HFF-Myc (cell line): ENCODE data around the gene SENP3.

Source experiments
- DNase-seq: peaks from one replicate; pipeline ENCODE4 v3.0.0-alpha.2; 2011; ENCODE audit warnings: low read depth; ENCODE audit errors: extremely low read depth
- H3K4me3 ChIP-seq: replicated peaks from 2 replicates; pipeline ENCODE4 v1.5.1; 2011; ENCODE audit warnings: low read depth, mild to moderate bottlenecking, control low read depth, low read length
- TF ChIP-seq, protein P1 (sequence below): IDR thresholded peaks from 2 replicates; pipeline ENCODE4 v1.5.1; 2012; ENCODE audit warnings: mild to moderate bottlenecking, low read depth, low read length, control low read depth; ENCODE audit errors: missing control alignments

SENP3 gene

DNA sequence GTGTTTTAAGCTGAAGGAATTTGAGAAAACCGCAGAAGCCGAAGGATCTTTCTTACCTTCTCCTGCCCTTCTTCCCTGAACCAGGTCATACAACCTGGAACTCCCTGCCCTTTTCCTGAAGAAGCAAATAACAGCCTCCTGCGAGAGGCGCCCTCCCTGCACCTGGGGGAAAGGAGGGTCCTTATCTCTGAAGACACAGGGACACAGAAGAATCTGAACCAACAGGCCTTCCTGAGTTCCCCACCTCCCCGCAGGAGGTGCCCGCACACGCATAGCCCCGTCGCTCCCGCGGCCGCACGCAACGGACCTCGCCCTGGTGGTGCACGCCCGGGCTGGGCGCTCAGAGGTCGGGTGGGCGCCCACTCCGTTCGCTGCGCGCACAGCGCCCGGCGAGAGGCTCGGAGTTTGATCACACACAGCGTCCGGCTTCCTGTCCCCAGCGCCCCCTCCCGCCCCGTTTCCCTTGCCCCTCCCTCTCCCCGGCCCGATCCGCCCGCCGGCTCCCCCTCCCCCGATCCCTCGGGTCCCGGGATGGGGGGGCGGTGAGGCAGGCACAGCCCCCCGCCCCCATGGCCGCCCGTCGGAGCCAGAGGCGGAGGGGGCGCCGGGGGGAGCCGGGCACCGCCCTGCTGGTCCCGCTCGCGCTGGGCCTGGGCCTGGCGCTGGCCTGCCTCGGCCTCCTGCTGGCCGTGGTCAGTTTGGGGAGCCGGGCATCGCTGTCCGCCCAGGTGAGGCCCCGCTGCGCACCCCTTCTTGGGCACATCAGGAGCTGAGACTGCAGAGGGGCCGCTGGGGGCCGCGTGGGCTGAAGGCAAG, 12.9 kb upstream of the SENP3 start, which contains the start of gene TNFSF12:
TSS of gene TNFSF12 (plus strand) at position 474 of the 816 bp plus-strand sequence. CDS start at position 570, 96 bp downstream.
- DNase-seq: no peak
- peak within 1 kb of the TSS; percentile 47 for H3K4me3 ChIP-seq
- TF ChIP-seq, protein P1, sequence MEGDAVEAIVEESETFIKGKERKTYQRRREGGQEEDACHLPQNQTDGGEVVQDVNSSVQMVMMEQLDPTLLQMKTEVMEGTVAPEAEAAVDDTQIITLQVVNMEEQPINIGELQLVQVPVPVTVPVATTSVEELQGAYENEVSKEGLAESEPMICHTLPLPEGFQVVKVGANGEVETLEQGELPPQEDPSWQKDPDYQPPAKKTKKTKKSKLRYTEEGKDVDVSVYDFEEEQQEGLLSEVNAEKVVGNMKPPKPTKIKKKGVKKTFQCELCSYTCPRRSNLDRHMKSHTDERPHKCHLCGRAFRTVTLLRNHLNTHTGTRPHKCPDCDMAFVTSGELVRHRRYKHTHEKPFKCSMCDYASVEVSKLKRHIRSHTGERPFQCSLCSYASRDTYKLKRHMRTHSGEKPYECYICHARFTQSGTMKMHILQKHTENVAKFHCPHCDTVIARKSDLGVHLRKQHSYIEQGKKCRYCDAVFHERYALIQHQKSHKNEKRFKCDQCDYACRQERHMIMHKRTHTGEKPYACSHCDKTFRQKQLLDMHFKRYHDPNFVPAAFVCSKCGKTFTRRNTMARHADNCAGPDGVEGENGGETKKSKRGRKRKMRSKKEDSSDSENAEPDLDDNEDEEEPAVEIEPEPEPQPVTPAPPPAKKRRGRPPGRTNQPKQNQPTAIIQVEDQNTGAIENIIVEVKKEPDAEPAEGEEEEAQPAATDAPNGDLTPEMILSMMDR: no peak

DNA sequence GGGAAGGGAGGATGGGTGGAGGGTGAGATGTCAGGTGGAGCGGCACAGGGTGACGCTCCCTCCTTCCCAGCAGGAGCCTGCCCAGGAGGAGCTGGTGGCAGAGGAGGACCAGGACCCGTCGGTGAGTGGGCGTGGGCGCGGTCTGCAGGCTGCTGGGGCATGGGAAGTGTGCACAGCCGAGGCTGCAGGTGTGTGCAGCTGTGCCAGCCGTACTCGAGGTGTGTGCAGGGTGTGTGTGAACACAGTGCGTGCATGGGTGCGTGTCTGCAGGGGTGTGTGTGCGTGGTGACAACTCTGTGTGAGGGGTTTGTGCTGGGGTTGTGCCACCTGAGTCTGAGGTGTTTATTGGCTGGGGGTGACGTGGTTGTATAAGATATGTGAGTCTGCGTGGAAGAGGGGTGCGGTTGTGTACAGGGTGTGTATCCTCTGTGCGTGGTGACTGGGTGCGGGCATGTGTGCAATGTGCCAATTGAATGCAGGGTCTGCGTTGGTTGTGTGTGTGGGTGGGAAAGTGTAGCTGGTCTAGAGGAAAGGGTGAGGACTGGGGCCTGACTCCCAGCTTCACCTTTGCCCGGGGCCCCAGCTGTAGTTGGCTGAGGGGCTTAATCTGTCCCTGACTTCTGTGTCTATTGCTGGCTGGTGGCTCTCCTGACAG, 12.2 kb upstream of the SENP3 start:
- peak overlapping the region; percentile 47 for H3K4me3 ChIP-seq
- TF ChIP-seq, protein P1: no peak

DNA sequence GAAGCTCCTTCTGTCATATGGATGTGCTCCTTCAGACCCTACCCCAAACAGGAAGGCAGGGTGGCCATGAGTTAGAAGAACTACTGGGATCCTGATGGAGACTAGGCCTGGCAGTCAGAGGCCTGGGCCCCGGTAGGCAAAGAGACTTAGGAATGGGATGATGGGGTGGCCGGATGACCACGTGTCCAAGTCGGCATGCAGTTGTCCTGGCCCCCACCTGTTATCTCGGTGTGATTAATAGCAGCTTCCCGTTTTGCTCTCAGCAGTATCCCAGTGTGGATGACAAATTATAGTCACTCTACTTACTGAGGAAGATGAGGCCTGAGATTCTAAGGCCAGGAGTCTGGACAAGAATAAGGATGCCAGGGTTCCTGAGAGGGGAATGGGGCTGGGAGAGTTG, 11.4 kb upstream of the SENP3 start:
- H3K4me3 ChIP-seq: no peak overlapping the region
- no peak for DNase-seq
- TF ChIP-seq, protein P1: no peak

More for the DNA sequence above, 12.2 kb upstream of the SENP3 start:
- no peak for DNase-seq

DNA sequence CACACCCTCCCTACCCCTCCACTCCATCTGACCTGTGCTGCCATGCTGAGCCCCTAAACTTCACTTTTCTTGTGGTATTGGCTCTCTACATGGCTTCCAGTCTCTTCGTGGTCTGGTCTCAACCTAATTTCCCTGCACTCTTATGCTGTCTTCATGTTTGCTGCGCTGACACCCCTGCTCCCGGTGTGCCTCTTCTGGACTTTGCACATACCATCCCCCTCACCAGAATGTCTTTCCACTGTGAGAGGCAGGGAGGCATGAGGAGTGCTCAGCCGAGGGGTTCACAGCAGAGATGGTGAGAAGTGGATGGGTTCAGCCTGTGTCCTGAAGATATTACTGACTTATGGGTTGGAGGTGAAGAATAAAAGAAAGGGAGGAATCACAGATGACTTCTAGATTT, 10.3 kb upstream of the SENP3 start:
- no peak for DNase-seq
- TF ChIP-seq, protein P1: no peak
- H3K4me3 ChIP-seq: no peak overlapping the region

DNA sequence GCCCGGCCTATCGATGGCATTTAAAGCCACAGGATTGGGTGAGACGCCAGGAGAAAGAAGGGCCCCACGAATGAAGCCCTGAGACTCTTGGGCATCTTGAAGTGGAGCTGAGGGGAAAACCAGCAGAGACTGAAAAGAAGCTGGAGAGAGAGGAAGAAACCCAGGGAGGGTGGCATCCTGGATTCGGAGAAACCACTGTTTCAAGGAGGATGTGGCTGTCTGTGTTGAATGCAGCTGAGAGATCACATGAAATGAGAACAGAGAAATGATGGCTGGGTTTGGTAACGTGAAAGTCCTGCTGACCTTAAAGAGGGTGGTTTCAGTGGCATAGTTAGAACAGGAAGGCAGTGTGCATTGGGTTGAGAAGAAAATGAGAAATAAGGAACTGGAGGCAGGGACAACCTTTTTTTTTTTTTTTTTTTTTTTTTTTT, 9.1 kb upstream of the SENP3 start:
- DNase-seq: no peak
- TF ChIP-seq, protein P1: no peak
- no peak overlapping the region for H3K4me3 ChIP-seq

DNA sequence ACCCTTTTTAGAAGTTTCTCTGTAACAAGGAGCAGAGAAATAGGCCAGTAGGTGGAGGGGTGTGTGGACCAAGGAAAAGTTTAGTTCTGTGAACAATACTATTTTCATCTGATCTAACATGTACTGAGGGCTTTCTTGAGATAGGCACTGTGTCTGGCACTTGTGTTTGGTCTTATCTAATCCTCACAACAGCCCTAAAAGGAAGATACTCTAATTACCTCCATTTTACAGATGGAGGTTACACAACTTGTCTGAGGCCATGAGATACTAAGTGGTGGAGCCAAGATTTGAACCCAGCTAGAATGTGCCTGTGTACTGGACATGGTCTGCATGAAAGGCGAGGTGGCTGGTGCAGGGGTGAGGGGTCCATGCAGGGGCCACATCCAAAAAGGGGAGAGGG, 8.4 kb upstream of the SENP3 start:
- TF ChIP-seq, protein P1: no peak
- H3K4me3 ChIP-seq: no peak overlapping the region
- DNase-seq: no peak
